Neural progenitor cell (in vitro differentiated cells): ENCODE results near the gene GNA14. TPM values are rescaled to one million over a fixed set of nuclear protein-coding genes. Genes with fewer than 3 reads are reported as not detected.
"Not testable (repeated sequence)": the region's sequence is repeated elsewhere in the genome, so short reads cannot be mapped to it uniquely, and the experiment has no call there.

Experiments
- DNase-seq: peaks from one replicate; pipeline ENCODE4 v3.0.0-alpha.2; 2016; ENCODE audit warnings: low spot score
- H2AFZ ChIP-seq: fragments of 200-600 bp; sonication (generic); replicated peaks from 2 replicates; pipeline ENCODE4 v1.6.1; 2016; ENCODE audit warnings: antibody characterized with exemption
- H3F3A ChIP-seq: fragments of 200-600 bp; sonication (generic); 2 replicates; pipeline ENCODE4 v1.6.1; 2016; ENCODE audit warnings: antibody characterized with exemption, low read depth
- H3K27ac ChIP-seq: fragments of 200-600 bp; sonication (generic); 2 replicates; pipeline ENCODE4 v1.5.1; 2016; ENCODE audit warnings: mild to moderate bottlenecking
- H3K27me3 ChIP-seq: fragments of 200-600 bp; sonication (generic); 2 replicates; pipeline ENCODE4 v1.6.1; 2016; ENCODE audit warnings: mild to moderate bottlenecking, moderate library complexity
- H3K36me3 ChIP-seq: fragments of 200-600 bp; sonication (generic); 2 replicates; pipeline ENCODE4 v1.5.1; 2016
- H3K4me1 ChIP-seq: fragments of 200-600 bp; sonication (generic); 2 replicates; pipeline ENCODE4 v1.6.1; 2016; ENCODE audit warnings: mixed run types
- H3K4me2 ChIP-seq: fragments of 200-600 bp; sonication (generic); 2 replicates; pipeline ENCODE4 v1.6.1; 2016
- H3K4me3 ChIP-seq: fragments of 200-600 bp; sonication (generic); 2 replicates; pipeline ENCODE4 v1.5.1; 2016
- H3K79me2 ChIP-seq: fragments of 200-600 bp; sonication (generic); 2 replicates; pipeline ENCODE4 v1.6.1; 2016; ENCODE audit warnings: low read depth
- H3K9ac ChIP-seq: fragments of 200-600 bp; sonication (generic); 2 replicates; pipeline ENCODE4 v1.6.1; 2016
- H3K9me3 ChIP-seq: fragments of 200-600 bp; sonication (generic); 2 replicates; pipeline ENCODE4 v1.5.1; 2016; ENCODE audit warnings: low read depth
- H4K20me1 ChIP-seq: fragments of 200-600 bp; sonication (generic); 2 replicates; pipeline ENCODE4 v1.6.1; 2016; ENCODE audit warnings: low read depth
- H3K27ac Mint-ChIP-seq: 3 replicates; pipeline ENCODE4 v1.8.0; 2021; ENCODE audit warnings: mixed read lengths
- H3K27me3 Mint-ChIP-seq: 2 replicates; pipeline ENCODE4 v1.8.0; 2022; ENCODE audit warnings: low read depth, mild to moderate bottlenecking, inconsistent platforms, moderate library complexity, mixed read lengths; ENCODE audit not compliant: insufficient read depth
- H3K36me3 Mint-ChIP-seq: 3 replicates; pipeline ENCODE4 v1.8.0; 2021; ENCODE audit warnings: mixed read lengths
- H3K4me1 Mint-ChIP-seq: 3 replicates; pipeline ENCODE4 v1.8.0; 2021; ENCODE audit warnings: mixed read lengths
- H3K4me3 Mint-ChIP-seq: 3 replicates; pipeline ENCODE4 v1.8.0; 2021; ENCODE audit warnings: mild to moderate bottlenecking, moderate library complexity, mixed read lengths
- H3K9me3 Mint-ChIP-seq: 3 replicates; pipeline ENCODE4 v1.8.0; 2020; ENCODE audit warnings: mixed read lengths
- EZH2 ChIP-seq: fragments of 200-600 bp; sonication (generic); IDR thresholded peaks from 2 replicates; pipeline ENCODE4 v1.6.1; 2017; ENCODE audit warnings: antibody characterized with exemption, mild to moderate bottlenecking, moderate library complexity
- EZH2phosphoT487 ChIP-seq: fragments of 200-600 bp; sonication (generic); IDR thresholded peaks from 2 replicates; pipeline ENCODE4 v1.6.1; 2017; ENCODE audit warnings: antibody characterized with exemption
- total RNA-seq: library from RNA; depleted of rRNA; stranded (reverse); fragments of >200 nt; gene quantifications from 2 replicates; pipeline ENCODE4 v1.2.3, GENCODE V29; 2015; ENCODE audit warnings: low replicate concordance
- TF ChIP-seq, protein P1 (sequence below): fragments of 200-600 bp; sonication (generic); IDR thresholded peaks from 2 replicates; pipeline ENCODE4 v1.5.1; 2017; ENCODE audit warnings: antibody characterized with exemption, mild to moderate bottlenecking

GNA14 gene
- total RNA-seq, 1 donor from 2014 or later, result not detected

DNA sequence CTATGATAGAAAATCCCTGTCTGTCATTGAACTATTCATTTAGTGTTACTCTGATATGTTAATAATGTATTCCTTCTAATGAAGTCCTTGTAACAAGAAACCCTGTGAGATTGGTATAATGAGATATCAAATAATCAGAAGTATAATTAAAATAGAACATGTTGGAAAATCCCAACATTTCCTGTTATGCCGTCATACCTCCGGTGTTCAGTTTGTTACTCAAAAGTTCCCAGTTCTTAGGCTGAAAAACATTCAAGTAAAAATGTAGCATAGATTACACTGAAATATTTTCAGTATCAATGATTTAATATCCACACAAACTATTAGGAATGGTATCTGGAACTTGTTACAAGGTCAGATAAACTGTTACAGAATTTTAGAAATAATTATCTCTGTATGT lies 227.5 kb downstream of the GNA14 start:
- Mint-ChIP-seq H3K27ac (no peak overlapping the region), H3K27me3 (peaks cover 2% of the 10 kb centered on the region), H3K4me3 (no peak overlapping the region), H3K36me3 (no peaks in the 10 kb centered on the region), H3K9me3 (no peaks in the 10 kb centered on the region), H3K4me1 (peaks cover 5% of the 10 kb centered on the region)
- Histone ChIP-seq H3K4me1 (no peaks in the 10 kb centered on the region), H3K4me3 (no peak overlapping the region), H3K79me2 (no peaks in the 10 kb centered on the region), H3K9me3 (no peaks in the 10 kb centered on the region), H3F3A (no peaks in the 10 kb centered on the region), H3K27ac (no peak overlapping the region), H4K20me1 (no peaks in the 10 kb centered on the region), H3K9ac (no peak overlapping the region), H3K36me3 (no peaks in the 10 kb centered on the region), H3K4me2 (no peak overlapping the region), H2AFZ (no peak overlapping the region), H3K27me3 (no peaks in the 10 kb centered on the region)
- no peak for TF ChIP-seq EZH2
- TF ChIP-seq, protein P1, sequence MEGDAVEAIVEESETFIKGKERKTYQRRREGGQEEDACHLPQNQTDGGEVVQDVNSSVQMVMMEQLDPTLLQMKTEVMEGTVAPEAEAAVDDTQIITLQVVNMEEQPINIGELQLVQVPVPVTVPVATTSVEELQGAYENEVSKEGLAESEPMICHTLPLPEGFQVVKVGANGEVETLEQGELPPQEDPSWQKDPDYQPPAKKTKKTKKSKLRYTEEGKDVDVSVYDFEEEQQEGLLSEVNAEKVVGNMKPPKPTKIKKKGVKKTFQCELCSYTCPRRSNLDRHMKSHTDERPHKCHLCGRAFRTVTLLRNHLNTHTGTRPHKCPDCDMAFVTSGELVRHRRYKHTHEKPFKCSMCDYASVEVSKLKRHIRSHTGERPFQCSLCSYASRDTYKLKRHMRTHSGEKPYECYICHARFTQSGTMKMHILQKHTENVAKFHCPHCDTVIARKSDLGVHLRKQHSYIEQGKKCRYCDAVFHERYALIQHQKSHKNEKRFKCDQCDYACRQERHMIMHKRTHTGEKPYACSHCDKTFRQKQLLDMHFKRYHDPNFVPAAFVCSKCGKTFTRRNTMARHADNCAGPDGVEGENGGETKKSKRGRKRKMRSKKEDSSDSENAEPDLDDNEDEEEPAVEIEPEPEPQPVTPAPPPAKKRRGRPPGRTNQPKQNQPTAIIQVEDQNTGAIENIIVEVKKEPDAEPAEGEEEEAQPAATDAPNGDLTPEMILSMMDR, result no peak
- TF ChIP-seq EZH2phosphoT487, result no peak
- DNase-seq, result no peak

DNA sequence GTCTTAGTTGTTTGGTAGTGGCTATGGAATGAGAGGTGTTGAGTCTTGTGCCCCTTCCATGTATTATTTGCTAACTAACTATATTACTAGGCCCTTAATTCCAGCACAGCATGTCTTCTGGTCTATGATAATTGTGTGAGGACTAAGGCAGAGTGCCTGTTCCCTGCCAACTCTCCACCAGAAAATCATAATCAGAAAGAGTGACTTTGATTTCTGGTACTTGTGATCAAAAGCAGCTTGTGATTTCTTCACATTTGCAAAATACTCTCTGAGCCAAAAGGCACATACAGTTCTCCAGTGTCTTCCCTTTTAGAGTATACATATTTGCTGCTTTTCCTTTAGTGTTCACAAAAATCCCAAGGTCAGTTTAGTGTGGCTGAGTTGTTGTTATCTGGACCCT lies 229.9 kb downstream of the GNA14 start:
- DNase-seq, result no peak
- no peak overlapping the region for H3K9ac ChIP-seq
- no peak for TF ChIP-seq EZH2
- TF ChIP-seq, protein P1, result no peak
- no peaks in the 10 kb centered on the region for H3F3A ChIP-seq
- no peaks in the 10 kb centered on the region for H3K36me3 Mint-ChIP-seq
- no peaks in the 10 kb centered on the region for H3K9me3 Mint-ChIP-seq
- H3K79me2 ChIP-seq, result no peaks in the 10 kb centered on the region
- no peaks in the 10 kb centered on the region for H3K27me3 ChIP-seq
- H3K4me3 Mint-ChIP-seq, result no peak overlapping the region
- peaks cover 2% of the 10 kb centered on the region for H3K27me3 Mint-ChIP-seq
- H3K4me3 ChIP-seq, result no peak overlapping the region
- H3K4me2 ChIP-seq, result no peak overlapping the region
- H3K9me3 ChIP-seq, result no peaks in the 10 kb centered on the region
- H3K4me1 ChIP-seq, result no peaks in the 10 kb centered on the region
- no peaks in the 10 kb centered on the region for H4K20me1 ChIP-seq
- H3K36me3 ChIP-seq, result no peaks in the 10 kb centered on the region
- no peak overlapping the region for H2AFZ ChIP-seq
- no peak overlapping the region for H3K27ac Mint-ChIP-seq
- H3K27ac ChIP-seq, result no peak overlapping the region
- H3K4me1 Mint-ChIP-seq, result peaks cover 5% of the 10 kb centered on the region

DNA sequence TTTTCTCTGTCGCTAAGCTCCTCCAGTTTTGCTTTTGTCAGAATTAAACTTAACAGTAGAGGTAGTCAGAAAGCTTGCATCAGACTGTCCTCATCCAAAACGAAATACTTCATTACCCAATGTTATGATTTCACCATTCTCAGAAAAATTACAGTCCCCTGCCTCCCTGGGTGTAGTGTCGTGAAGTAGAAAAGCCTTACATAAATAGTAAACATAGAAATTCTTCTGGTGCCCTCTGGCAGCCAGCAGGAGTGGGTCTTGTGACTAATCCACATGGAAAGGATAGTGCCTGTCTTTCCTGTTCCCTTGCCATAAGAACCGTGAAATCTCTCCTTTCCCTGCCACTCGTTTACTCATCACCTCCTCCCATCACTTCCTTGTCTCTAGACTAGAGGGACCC lies 230.6 kb downstream of the GNA14 start:
- Histone ChIP-seq H3K79me2 (no peaks in the 10 kb centered on the region), H3K4me3 (no peak overlapping the region), H3K4me2 (no peak overlapping the region), H3K36me3 (no peaks in the 10 kb centered on the region), H3K27me3 (no peaks in the 10 kb centered on the region), H4K20me1 (no peaks in the 10 kb centered on the region), H2AFZ (no peak overlapping the region), H3K4me1 (no peaks in the 10 kb centered on the region), H3K27ac (no peak overlapping the region), H3F3A (no peaks in the 10 kb centered on the region), H3K9me3 (no peaks in the 10 kb centered on the region), H3K9ac (no peak overlapping the region)
- Mint-ChIP-seq H3K4me3 (no peak overlapping the region), H3K9me3 (no peaks in the 10 kb centered on the region), H3K27ac (no peak overlapping the region), H3K4me1 (peaks cover 5% of the 10 kb centered on the region), H3K27me3 (peaks cover 2% of the 10 kb centered on the region), H3K36me3 (no peaks in the 10 kb centered on the region)
- no peak for DNase-seq
- TF ChIP-seq EZH2 (no peak), EZH2phosphoT487 (no peak)
- TF ChIP-seq, protein P1, result no peak

DNA sequence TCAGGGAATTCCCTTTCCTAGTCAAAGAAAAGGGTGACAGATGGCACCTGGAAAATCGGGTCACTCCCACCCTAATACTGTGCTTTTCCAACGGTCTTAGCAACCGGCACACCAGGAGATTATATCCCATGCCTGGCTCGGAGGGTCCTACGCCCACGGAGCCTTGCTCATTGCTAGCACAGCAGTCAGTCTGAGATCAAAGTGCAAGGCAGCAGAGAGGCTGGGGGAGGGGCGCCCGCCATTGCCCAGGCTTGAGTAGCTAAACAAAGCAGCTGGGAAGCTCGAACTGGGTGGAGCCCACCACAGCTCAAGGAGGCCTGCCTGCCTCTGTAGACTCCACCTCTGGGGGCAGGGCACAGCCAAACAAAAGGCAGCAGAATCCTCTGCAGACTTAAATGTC lies 239.6 kb downstream of the GNA14 start:
- Mint-ChIP-seq H3K36me3 (peaks cover 35% of the 10 kb centered on the region), H3K9me3 (peaks cover 30% of the 10 kb centered on the region)
- not testable (repeated sequence) for DNase-seq, H3K4me3 ChIP-seq, H3K4me2 ChIP-seq, H3K27me3 ChIP-seq, H3K4me1 Mint-ChIP-seq, H3K4me3 Mint-ChIP-seq, H3K27me3 Mint-ChIP-seq, H3K9ac ChIP-seq, H3K4me1 ChIP-seq, H3K27ac Mint-ChIP-seq, H2AFZ ChIP-seq, H3F3A ChIP-seq, H3K27ac ChIP-seq, H3K9me3 ChIP-seq, H4K20me1 ChIP-seq, H3K79me2 ChIP-seq
- H3K36me3 ChIP-seq, result peaks cover 14% of the 10 kb centered on the region
